ENCODE measurements around the gene CRADD. TPM values are rescaled to one million over a fixed set of nuclear protein-coding genes. Genes with fewer than 3 reads are reported as not detected.
"Not testable (repeated sequence)": the region's sequence is repeated elsewhere in the genome, so short reads cannot be mapped to it uniquely, and the experiment has no call there.

The CRADD gene
- total RNA-seq, 1 donor: 12.5 TPM

- no peak overlapping the region for H3K4me3 ChIP-seq (ENCODE audit: low read depth, low read length)
- no peak for TF ChIP-seq CTCF (IDR thresholded peaks at IDR 0.05; ENCODE audit: insufficient read depth, low read depth, low read length)
- DNase-seq (ENCODE audit: low read depth): no peak
Observed at GRCh38 chr12:93880853-93881522, 203.8 kb downstream of the CRADD start.

GRCh38 chr12:93882763-93883162 lies 205.6 kb downstream of the CRADD start:
- DNase-seq (ENCODE audit: low read depth): no peak
- TF ChIP-seq CTCF (IDR thresholded peaks at IDR 0.05; ENCODE audit: insufficient read depth, low read depth, low read length): no peak
- H3K4me3 ChIP-seq (ENCODE audit: low read depth, low read length): no peak overlapping the region

GRCh38 chr12:93883436-93884154 lies 206.4 kb downstream of the CRADD start:
- TF ChIP-seq CTCF (IDR thresholded peaks at IDR 0.05; ENCODE audit: insufficient read depth, low read depth, low read length): no peak
- DNase-seq (ENCODE audit: low read depth): peak; percentile 51

GRCh38 chr12:93884794-93885460 lies 207.8 kb downstream of the CRADD start:
- no peak for TF ChIP-seq CTCF (IDR thresholded peaks at IDR 0.05; ENCODE audit: insufficient read depth, low read depth, low read length)
- no peak overlapping the region for H3K4me3 ChIP-seq (ENCODE audit: low read depth, low read length)
- DNase-seq (ENCODE audit: low read depth): peak; percentile 50

More at GRCh38 chr12:93883436-93884154, 206.4 kb downstream of the CRADD start:
- no peak overlapping the region for H3K4me3 ChIP-seq (ENCODE audit: low read depth, low read length)

- not testable (repeated sequence) for H3K4me3 ChIP-seq (ENCODE audit: low read depth, low read length); DNase-seq (ENCODE audit: low read depth)
Observed at GRCh38 chr12:93885973-93886532, 208.9 kb downstream of the CRADD start.

GRCh38 chr12:93886533-93887511 lies 209.6 kb downstream of the CRADD start:
- H3K4me3 ChIP-seq (ENCODE audit: low read depth, low read length): no peak overlapping the region

More at GRCh38 chr12:93886533-93887511, 209.6 kb downstream of the CRADD start:
- TF ChIP-seq CTCF (IDR thresholded peaks at IDR 0.05; ENCODE audit: insufficient read depth, low read depth, low read length): no peak
- DNase-seq (ENCODE audit: low read depth): peak; percentile 75
